Hematopoietic multipotent progenitor cell (in vitro differentiated cells): ENCODE data around the gene TRIOBP. TPM values are rescaled to one million over a fixed set of nuclear protein-coding genes. Genes with fewer than 3 reads are reported as not detected.

Experiments used
- DNase-seq, 3 donors: peaks; one replicate each; pipeline ENCODE4 v3.0.0-alpha.2; 2011 to 2015; ENCODE audit warnings: low read depth in 2 of 3, low spot score in 2 of 3
- small RNA-seq: library from RNA; depleted of rRNA; stranded (forward); fragments of <200 nt; gene quantifications from one replicate; pipeline ENCODE3, GENCODE V24; 2012
- total RNA-seq: library from RNA; depleted of rRNA; stranded (reverse); fragments of >200 nt; gene quantifications from one replicate; pipeline ENCODE4 v1.2.3, GENCODE V29; 2012

Gene TRIOBP
- total RNA-seq, 1 donor: 59.2 TPM

DNA sequence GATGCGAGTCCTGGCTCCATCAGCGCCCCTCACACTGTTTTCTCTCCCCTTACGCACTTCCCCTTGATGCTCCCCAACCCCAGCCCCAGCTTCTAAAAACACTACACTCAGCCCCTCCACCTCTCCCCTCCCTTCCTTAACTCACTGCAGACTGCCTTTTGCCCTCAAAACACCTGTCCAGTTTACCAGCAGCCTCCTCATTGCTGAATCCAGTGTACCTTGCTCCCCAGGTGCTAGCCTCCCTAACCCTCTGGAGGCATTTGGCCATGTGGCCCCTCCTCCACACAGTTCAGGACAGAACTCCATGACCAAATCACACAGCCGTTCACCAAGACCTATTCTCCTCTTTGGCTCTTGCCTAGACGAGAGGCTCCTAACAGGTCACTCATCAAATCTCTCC lies 123.5 kb downstream of the TRIOBP start:
- DNase-seq: no peak

- no peak for DNase-seq
These were observed 125.4 kb downstream of the TRIOBP start for GRCh38 chr22:37822079-37822833.

- DNase-seq: no peak
These were observed 126.5 kb downstream of the TRIOBP start, which contains the start of gene GALR3 for GRCh38 chr22:37823134-37823985. GALR3 (plus strand) TSS chr22:37823382; CDS start chr22:37823407, 25 bp downstream.

DNA sequence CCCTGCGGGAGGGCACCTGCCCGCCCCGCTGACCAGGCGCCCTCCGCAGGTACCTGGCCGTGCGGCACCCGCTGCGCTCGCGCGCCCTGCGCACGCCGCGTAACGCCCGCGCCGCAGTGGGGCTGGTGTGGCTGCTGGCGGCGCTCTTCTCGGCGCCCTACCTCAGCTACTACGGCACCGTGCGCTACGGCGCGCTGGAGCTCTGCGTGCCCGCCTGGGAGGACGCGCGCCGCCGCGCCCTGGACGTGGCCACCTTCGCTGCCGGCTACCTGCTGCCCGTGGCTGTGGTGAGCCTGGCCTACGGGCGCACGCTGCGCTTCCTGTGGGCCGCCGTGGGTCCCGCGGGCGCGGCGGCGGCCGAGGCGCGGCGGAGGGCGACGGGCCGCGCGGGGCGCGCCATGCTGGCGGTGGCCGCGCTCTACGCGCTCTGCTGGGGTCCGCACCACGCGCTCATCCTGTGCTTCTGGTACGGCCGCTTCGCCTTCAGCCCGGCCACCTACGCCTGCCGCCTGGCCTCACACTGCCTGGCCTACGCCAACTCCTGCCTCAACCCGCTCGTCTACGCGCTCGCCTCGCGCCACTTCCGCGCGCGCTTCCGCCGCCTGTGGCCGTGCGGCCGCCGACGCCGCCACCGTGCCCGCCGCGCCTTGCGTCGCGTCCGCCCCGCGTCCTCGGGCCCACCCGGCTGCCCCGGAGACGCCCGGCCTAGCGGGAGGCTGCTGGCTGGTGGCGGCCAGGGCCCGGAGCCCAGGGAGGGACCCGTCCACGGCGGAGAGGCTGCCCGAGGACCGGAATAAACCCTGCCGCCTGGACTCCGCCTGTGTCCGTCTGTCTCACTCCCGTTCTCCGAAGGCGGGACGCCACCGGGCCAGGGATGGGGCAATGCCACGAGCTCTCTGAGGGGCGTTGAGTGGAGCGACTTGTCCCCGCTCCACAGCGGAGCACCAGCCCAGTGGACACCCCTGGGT lies 128.1 kb downstream of the TRIOBP start:
- peak in 2 of 3 donors; percentile 50 to 51 for DNase-seq

Small RNAs within 50 kb of the gene (small RNA-seq; reads per million reads assigned to genes)
- not detected for gene RN7SL385P

Other genes with a start within 250 kb of the TRIOBP start
- 176 TPM for gene MFNG, start 210.7 kb upstream of the TRIOBP start, total RNA-seq
- gene CARD10, start 177.6 kb upstream of the TRIOBP start, total RNA-seq: 0.54 TPM
- under 0.01 TPM for gene CDC42EP1, start 136.6 kb upstream of the TRIOBP start, total RNA-seq
- gene LGALS2, start 117.0 kb upstream of the TRIOBP start, total RNA-seq: 1.1 TPM
- 57.6 TPM for gene GGA1, start 88.2 kb upstream of the TRIOBP start, total RNA-seq
- gene SH3BP1, start 57.4 kb upstream of the TRIOBP start, total RNA-seq: 32.3 TPM
- gene PDXP, start 38.3 kb upstream of the TRIOBP start, total RNA-seq: 25.6 TPM
- 346 TPM for gene LGALS1, start 21.4 kb upstream of the TRIOBP start, total RNA-seq
- 27.2 TPM for gene NOL12, start 10.7 kb upstream of the TRIOBP start, total RNA-seq
- 29.9 TPM for gene GCAT, start 110.9 kb downstream of the TRIOBP start, total RNA-seq
- under 0.01 TPM for gene GALR3, start 126.3 kb downstream of the TRIOBP start, total RNA-seq
- gene ANKRD54, start 147.3 kb downstream of the TRIOBP start, total RNA-seq: 65.2 TPM
- gene EIF3L, start 152.4 kb downstream of the TRIOBP start, total RNA-seq: 1,099 TPM
- 38.5 TPM for gene MICALL1, start 209.2 kb downstream of the TRIOBP start, total RNA-seq